NCI-H146 treated with DMSO at 0.1 percent for 48 hours (cell line): ENCODE results near the gene FAM98C.

ENCODE experiments used
- DNase-seq: peaks from one replicate; lab custom pipeline; 2025; ENCODE audit not compliant: unreplicated experiment; lab: John Stamatoyannopoulos, UW

The FAM98C gene

DNA sequence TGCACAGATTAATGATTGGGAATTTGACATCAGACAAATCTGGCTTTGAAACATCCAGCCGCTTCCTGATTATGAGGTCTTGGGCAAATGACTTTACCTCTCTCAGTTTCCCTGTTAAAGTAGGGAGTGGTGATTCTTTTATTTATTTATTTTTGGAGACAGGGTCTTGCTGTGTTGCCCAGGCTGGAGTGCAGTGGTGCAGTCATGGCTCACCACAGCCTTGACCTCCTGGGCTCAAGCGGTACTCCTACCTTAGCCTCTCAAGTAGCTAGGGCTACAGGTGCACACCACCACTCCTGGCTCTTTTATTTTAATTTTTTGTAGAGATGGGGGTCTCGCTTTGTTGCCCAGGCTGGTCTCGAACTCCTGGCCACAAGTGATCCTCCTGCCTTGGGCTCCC lies 25.8 kb upstream of the FAM98C start:
- no peak for DNase-seq

DNA sequence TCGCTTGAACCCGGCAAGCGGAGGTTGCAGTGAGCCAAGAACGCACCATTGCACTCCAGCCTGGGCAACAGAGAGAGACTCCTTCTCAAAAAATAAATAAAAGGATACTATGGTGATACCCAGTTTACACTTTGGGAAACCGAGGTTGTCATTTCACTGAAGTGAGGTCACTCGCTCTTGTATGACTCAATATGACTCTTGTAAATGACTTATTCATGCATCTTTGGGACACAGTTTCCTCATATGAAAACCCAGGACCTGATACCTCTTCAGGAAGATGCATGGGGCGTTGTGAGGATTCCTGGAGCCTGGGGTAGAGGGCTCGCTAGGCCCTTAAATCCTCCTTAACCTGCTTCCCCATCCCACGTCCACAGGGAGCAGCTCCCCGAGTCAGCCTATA lies 24.0 kb upstream of the FAM98C start:
- no peak for DNase-seq

DNA sequence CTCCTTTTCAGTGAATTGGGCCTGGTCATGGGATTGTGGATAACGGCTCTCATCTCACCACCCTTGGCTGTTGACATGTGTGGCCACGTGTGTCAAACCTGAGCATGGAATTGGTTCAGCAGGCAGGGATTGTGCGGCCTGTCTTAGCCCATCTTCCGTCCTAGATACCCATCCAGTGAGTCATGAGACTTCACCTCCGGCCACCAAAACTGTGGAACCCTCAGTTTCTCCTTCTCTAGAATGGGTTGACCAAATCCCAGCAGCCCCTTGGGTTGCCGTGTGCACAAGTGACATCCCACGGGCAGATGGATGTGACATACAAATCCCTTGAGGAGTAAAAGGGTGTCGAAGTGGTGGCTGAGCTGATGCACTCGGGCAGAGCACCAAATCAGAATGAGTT lies 21.8 kb upstream of the FAM98C start:
- no peak for DNase-seq

DNA sequence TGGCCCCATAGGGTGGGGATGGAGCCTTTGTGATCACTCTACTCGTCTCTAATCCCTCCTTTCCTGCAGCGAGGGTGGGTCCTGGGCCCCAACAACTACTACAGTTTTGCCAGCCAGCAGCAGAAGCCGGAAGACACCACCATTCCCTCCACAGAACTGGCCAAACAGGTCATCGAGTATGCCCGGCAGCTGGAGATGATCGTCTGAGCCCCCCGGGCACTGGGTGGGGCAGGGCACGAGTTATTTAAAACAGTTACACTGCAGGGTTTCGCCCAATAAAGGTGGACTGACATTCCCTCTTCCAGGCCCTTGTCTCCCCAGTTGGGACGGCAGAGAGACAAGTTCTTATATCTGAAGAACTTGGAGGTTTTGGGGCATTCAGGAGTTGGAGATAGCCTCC lies 19.7 kb upstream of the FAM98C start:
- no peak for DNase-seq

DNA sequence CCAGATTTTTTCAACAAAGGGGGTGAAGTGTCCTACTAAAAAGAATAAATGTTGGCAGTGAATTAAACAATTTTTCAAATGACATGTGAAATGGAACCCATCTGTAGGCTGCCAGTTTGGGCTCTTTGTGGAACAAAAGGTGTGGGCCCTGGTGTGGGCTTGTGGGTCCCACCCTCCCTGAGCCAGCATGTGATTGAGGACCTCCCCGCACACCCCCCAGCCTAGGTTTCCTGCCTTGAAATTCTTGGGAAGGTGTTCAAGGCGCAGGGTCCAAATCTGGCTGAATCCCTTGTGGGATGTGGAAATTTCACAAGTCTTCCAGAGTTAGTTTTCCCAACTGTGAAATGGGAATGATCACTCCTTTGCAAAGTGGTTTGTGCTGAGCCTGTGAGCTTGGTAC lies 19.1 kb upstream of the FAM98C start:
- no peak for DNase-seq

DNA sequence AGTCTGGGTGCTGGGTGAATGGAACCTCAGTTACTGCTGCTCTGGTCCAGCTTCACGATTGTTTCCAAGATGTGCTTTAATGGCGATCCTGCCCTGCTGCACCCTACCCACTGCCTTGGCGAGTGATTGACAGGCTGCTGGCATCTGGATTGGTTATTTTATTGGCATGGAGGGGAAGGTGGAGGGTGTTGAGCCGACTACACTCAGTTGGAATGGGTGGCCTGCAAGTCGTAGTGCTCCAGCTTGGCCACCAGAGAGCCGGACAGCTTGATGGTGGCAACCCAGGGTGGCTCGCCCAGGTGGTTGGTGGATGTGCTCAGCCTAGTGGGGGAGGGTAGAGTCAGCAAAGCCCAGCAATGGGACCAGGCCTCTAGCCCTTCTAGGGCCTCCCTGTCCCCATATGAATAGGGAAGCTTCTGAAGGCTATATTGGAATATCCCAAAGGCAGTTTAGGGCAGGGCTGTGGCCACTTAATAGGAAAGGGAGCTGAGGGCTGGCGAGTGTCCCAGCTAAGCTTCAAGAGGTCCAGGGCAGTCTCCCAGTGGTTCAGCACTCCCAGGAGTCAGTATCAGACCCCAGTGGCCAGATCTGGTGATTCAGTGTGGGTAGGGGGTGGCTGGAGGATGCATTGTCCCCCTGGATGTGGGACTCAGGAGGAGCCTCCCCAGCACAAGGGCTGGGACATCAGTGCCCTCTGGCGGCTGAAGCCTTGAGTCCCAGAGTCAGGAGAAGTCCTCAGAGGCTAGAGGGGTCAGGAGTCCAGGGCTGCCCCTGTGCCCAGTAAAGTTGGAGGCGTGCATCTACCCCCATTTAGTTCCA lies 18.5 kb upstream of the FAM98C start:
- DNase-seq: no peak

DNA sequence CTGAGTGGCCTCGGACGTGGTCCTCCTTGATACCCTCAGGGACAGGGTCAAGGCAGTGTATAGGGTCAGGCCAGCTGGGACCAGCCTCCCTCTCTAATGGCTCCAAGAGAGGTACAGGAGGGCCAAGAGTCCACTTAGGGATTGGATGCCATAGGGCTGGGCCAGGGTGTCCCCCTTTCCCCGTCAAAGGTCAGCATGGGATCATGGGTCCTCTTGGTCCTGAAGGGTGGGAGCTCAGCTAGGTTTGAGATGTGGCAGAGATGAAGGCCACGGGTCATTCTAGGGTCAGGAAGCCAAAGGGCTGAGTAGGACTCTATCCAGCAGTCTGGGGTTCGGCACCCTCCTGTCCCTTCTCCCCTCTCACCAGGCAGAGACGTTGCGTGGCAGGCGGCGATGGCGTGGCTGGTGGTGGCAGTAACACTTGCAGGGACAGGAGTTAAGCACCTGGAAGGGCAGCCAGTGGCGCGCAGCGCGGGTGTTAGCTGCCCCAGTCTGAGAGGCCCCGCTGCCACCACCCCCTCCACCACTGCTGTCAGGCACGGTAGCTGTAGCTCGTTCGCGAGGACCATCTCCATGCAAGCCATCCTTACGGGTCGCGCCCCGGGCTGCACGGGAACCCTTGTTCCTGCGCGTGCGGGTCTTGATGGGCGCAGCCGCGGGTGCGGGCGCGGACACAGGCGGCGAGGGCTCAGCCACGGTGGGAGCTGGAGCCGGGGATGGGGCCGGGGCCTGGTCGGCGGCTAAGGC lies 17.7 kb upstream of the FAM98C start:
- no peak for DNase-seq

DNA sequence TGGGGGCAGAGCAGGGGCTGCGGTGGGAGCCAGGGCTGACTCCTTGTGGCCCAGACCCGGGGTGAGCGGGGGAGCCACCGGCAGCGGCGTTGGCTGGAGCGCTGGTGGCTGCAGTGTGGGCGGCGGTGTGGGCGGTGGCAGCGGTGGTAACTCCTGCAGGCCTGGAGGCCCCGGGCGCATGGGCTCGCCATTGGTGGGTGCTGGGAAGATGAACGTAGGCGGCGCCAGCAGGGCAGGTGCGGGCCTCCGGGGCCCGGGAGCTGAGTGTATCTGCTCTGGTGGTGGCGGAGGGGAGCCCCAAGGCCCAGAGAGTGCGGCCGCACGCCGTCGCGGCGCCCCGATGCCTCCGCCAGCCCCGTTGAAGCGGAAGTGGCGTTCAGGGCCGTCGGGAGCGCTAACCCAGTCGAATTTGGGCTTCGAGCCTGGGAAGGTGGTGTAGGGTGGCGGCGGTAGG lies 17.1 kb upstream of the FAM98C start:
- DNase-seq: no peak

DNA sequence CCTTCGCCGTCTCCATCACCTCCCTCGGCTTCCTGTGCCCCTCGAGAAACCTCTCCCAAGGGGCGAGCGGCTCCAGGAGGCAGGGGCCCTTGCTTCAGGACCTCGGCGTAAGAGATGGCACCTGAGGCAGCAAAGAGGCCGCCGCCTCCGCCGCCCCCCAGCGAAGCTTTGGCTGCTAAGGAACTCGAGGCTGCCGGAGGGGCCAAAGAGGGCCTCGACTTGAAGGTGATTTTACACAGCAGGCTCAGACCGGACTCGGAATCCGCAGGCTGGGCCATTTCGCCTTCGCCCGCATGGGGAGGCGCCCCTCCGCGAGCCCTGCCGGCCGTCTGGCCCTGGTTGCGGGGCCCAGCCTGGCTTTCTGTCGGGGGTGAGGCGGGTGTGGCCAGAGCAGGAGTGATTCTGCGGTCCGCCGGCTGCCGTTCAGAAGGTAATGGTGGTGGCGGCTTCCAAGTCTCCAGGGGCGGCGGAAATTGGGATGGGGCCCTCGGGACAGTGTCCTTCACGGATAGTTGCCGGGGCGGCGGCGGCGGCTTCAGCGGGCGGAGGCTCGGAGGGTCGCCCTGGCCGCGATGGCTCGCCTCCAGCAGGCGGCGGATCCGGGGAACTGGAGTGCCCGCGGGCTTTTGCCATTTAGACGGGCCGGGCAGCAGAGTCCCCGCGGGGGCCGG lies 16.5 kb upstream of the FAM98C start:
- DNase-seq: no peak

DNA sequence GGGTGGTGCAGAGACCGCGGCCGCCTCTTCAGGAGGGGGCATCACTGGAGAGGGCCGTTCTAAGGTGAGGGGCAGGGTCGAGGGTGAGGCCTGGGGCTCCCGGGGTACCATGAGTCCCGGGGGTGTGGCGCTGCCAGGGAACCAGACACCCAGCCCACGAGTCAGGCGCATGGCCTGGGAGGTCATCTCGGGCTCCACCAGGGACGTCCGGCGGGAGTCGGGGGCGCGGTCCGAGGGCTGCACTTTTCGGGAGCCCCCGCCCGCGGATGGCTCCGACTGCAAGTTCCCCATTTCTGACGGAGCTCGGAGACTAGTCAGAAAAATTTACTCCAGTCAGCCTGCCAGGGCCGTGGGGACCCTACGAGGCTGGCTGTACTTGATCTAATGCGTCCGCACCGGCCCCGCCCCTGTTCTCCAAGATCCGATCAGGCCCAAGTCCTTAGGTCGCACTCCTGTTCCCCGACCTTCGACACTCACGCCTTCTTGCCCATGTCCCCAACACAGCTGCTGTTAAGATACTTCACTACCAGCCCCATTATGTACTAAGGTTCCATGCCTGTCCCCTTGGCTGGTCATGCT lies 15.8 kb upstream of the FAM98C start:
- no peak for DNase-seq

DNA sequence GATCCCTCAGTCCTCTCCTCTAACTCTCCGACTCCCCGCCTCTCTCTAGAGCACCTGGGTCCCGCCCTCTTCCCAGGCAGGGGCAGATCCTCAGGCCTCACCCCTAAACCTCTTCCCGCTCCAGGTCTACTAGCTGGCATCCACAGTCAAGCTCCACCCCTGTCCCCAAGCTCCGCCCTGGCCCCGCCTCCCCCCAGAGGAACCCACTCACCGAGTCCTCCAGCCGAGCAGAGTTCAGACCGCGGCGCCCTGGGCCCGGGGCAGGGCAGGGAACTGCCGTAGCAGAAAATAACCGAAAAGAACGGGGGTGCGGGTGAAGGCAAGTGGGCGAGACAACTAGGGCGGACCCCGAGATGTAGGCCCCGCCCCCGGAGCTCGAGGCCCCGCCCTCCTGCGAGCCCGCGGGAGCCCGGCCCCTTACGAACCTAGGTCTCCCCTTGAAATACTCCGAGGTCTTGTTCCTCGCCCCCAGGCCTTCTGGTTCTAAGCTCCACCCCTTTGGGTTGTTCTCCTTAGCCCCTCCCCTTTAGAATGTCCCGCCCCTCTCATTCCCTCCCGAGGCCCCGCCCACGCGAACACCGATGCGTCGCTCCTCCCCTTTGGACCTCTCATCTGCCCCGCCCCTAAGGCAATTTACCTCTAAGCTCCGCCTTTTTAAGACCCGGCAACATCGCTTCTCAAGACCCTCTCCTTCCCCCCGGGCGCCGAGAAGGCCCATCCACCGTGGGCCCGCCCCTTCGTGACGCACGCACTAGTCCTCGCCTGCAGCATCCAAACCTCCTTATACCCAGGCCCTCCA lies 15.1 kb upstream of the FAM98C start, which contains the start of gene GGN:
Gene GGN, minus strand, starts transcription at position 485 of the 799 bp plus-strand sequence. CDS start 773 bp downstream, outside the sequence.
- peak; percentile 91 for DNase-seq

DNA sequence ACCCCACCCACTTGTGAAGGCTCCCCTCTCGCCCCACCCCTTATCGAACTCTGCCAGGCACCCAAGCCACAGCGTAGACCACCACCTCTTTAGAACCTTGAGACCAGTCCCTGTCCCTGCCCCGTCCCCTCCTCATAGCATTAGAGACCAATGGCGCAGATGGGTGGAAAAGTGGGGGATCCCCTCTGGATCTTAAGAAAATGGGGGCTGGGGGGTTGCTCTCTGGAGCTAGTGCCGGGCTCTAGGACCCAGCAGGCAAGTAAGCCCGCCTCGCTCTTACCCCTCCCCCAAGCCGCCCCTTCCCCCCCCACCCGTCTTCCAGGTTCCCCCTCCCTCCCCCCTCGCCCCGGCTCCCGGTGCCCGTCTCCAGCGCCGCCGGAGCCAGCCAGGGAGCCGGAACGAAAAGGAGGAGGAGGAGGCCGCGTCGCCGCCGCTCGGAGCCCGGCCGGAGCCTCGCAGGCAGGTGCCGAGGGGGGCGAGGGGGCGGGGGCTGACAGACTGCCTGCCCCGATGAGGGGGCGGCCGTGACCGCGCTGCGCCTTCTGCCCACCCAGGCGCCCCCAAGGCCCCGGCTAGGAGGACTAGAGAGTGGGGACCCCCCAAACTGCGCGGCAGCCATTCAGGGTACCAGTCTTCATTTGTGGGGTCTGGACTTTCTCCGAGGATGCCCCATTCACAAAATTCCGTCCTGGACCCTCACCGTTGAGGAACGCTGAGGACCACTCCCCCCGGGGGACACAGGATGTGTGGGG lies 14.4 kb upstream of the FAM98C start, which contains the start of gene SPRED3:
Gene SPRED3, plus strand, starts transcription at position 349 of the 752 bp plus-strand sequence. CDS start 1,606 bp downstream, outside the sequence.
- peak; percentile 63 for DNase-seq

DNA sequence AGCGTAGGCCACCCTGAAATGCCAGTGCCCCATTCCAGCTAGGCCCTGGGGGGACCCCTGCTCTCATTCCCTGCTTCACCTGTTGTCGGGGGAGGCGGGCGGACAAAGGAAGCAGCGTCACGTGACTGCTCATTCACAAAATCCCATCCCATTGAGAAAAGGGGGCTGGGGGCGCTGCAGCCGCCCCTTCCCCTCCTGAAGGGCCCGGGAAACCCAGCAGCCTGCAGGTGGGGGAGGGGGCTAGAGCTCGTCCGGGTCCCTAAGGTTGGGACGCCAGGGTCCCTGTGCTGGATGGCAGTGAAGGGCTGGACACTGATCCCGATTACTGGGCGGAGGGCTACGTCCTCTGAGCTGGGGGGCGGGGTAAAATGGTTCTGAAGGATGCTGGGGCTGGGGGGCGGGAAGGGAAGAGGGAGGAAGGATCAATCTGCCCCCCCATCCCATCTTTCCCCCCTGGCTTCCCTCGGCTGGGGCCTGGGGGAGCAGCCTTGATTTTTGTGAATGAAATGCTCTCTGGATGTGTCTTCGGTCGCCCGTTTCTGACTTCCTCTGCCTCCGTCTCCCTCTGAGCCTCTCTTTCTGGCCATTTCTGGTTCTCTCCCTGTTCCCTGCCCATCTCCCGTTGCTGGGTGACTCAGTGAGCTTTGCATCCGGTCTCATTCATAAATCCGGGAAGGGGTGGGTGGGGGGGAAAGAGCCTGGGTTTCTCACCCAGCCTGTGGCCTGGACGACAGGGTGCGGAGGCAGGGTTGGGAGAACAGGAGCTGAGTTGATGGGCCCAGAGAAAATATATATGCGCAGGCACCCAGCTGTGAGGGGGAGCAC lies 13.6 kb upstream of the FAM98C start:
- DNase-seq: no peak

DNA sequence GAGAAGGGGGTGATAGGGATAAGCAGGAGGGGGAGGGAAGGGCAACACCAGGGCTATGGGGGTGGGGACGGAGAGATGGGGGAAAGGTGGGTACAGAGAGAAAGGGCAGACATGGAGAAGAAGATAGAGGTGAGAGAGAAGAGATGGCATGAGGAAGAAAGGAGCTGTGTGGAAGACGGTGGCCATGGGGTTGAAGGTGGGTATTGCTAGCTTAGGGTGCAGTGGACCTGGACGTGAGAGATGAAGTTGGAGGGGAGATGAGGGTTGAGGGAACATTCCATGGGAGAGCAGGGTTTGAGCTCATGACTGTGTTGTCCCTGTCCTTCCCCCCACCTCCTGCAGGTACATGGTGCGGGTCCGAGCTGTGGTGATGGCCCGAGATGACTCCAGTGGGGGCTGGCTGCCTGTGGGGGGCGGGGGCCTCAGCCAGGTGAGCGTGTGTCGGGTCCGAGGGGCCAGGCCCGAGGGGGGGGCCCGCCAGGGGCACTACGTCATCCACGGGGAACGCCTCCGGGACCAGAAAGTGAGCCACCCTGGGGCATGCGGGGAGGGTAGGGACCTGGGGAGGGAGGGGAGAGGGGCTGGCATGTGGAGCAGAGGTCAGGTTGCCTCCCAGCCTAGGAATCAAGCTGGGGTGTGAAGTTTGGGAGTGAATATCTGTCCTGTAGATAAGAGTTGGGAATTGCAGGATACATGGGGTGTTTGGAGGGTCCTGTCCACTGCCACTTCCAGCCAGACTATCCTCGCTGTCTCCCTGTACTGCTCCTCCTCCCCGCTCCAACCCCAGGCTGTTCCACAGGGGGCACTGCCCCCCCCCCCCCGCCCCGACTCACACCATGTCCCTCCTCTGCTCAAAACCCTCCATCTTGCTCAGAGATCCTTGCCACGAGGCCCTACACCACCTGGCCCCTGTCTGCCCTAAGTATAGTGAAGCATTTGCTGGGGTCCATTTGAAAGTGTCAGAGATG lies 12.7 kb upstream of the FAM98C start:
- no peak for DNase-seq

DNA sequence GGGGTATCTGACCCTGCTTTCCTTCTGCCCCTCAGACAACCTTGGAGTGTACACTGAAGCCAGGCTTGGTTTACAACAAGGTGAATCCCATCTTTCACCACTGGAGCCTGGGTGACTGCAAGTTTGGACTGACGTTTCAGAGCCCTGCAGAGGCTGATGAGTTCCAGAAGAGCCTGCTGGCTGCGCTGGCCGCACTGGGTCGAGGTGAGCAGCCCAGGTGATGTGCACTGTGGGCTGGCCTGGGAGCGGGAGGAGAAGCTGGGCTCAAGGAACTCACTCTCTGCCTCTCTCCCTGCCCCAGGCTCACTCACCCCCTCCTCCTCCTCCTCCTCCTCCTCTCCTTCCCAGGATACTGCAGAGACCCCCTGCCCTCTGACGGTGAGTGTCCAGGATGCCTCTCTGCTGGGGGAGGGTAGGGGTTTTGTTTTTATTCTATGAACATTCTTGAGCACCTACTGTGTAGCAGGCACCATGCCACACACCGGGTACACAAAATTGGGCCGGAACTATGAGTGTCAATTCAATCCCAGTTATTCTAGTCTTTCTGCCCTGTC lies 10.9 kb upstream of the FAM98C start:
- DNase-seq: no peak

DNA sequence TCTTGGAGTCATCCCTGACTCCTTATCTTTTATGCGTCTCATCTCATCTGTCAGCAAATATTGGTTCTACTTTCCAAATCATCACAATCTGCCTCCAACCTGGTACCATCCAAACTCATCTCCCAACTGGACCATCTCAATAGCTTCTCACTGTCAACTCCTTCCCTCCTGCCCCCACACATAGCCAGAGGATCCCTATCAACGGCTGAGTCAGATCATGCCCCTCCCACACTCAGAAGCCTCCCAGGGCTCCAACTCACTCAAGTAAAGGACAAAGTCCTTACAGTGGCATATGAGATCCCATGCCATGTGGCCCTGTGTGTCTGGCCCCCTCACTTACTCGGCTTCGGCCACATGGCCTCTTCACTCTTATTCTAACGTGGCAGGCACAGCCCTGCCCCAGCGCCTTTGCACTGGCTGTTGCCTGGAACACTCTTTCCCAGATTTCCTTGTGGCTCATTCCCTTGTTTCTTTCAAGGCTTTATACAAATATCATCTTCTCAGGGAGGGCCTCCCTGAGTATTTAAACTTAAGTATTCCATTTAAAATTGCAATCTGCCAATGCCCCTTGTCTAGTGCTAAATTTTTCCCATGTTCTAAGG lies 10.1 kb upstream of the FAM98C start:
- DNase-seq: no peak

DNA sequence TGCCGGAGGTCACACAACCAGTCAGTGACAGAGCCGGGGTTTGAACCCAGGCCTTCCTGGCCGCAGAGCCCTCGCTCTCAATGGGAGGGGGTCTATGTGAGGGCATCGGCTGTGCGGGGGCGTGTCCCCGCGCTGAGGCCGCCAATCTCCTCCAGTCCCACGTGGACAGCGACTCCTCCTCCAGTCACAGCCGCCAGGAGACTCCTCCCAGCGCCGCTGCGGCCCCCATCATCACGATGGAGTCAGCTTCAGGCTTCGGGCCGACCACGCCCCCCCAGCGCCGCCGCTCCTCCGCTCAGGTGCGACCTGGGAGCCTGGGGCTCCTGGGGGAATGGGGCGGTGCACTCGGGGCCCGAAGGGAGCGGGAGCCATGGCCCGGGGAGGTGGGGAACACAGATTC lies 8.4 kb upstream of the FAM98C start:
- DNase-seq: peak; percentile 53
